Left kidney (tissue), 2 donors: ENCODE measurements around the gene NR0B1. TPM values are rescaled to one million over a fixed set of nuclear protein-coding genes. Genes with fewer than 3 reads are reported as not detected.

Experiments
- DNase-seq: peaks from one replicate; pipeline ENCODE4 v3.0.0-alpha.2; 2013
- polyA plus RNA-seq: library from polyadenylated mRNA; unstranded; fragments of 120-200 nt; gene quantifications from one replicate; pipeline ENCODE4 v1.2.1, GENCODE V29; 2013; ENCODE audit not compliant: insufficient read length

Gene NR0B1
- polyA plus RNA-seq, 1 donor, result 0.10 TPM

- no peak for DNase-seq
Observed at GRCh38 chrX:30275498-30275897, 33.7 kb downstream of the NR0B1 start.

- DNase-seq, result no peak
Observed at GRCh38 chrX:30270639-30271038, 38.6 kb downstream of the NR0B1 start.

- no peak for DNase-seq
Observed at GRCh38 chrX:30262763-30263162, 46.4 kb downstream of the NR0B1 start.

- no peak for DNase-seq
Observed at GRCh38 chrX:30261012-30261411, 48.2 kb downstream of the NR0B1 start.

- DNase-seq, result no peak
Observed at GRCh38 chrX:30259927-30260326, 49.3 kb downstream of the NR0B1 start.

Other genes with a start within 250 kb of the NR0B1 start
- gene MAGEB2, start 93.8 kb downstream of the NR0B1 start, polyA plus RNA-seq, result not detected
- not detected for gene MAGEB3, start 78.7 kb downstream of the NR0B1 start, polyA plus RNA-seq
- not detected for gene MAGEB4, start 67.4 kb downstream of the NR0B1 start, polyA plus RNA-seq
- gene MAGEB1, start 62.2 kb downstream of the NR0B1 start, polyA plus RNA-seq, result not detected